22Rv1 (cell line): ENCODE results near the gene AIG1.

Experiments
- CTCF ChIP-seq: fragments of 450-650 bp; IDR thresholded peaks from 2 replicates; pipeline ENCODE4 v1.5.1; 2017; ENCODE audit warnings: mild to moderate bottlenecking
- ZFX ChIP-seq: fragments of 450-650 bp; IDR thresholded peaks from 2 replicates; pipeline ENCODE4 v1.6.1; 2017; ENCODE audit warnings: antibody characterized with exemption, borderline replicate concordance

- TF ChIP-seq CTCF (no peak), ZFX (no peak)
Measured at GRCh38 chr6:143238306-143238705, 177.6 kb downstream of the AIG1 start.
